GM21717 (cell line): ENCODE data around the gene MCF2L.

Experiments used
- ATAC-seq: cut with Tn5 transposase; IDR thresholded peaks from one replicate; pipeline ENCODE4 v1.9.1; 2021; ENCODE audit warnings: mild to moderate bottlenecking, moderate library complexity; ENCODE audit not compliant: unreplicated experiment

Gene MCF2L

GRCh38 chr13:112962911-112963625 lies 5.9 kb upstream of the MCF2L start:
- ATAC-seq = no peak

GRCh38 chr13:112963641-112964040 lies 5.4 kb upstream of the MCF2L start:
- ATAC-seq = no peak

- ATAC-seq = no peak
Measured at GRCh38 chr13:112964971-112965492, 4.0 kb upstream of the MCF2L start.

- no peak for ATAC-seq
Measured at GRCh38 chr13:112965573-112966115, 3.4 kb upstream of the MCF2L start.

- no peak for ATAC-seq
Measured at GRCh38 chr13:112966776-112967175, 2.2 kb upstream of the MCF2L start.

GRCh38 chr13:112967686-112968379 lies 1.2 kb upstream of the MCF2L start:
- no peak for ATAC-seq

GRCh38 chr13:112968380-112968909 lies 569 bp upstream of the MCF2L start:
- ATAC-seq = no peak

GRCh38 chr13:112969692-112970338 lies 801 bp downstream of the MCF2L start:
- no peak for ATAC-seq

GRCh38 chr13:112970552-112971287 lies 1.7 kb downstream of the MCF2L start:
- ATAC-seq = no peak

- ATAC-seq = no peak
Measured at GRCh38 chr13:112971288-112971643, 2.3 kb downstream of the MCF2L start.

- ATAC-seq = no peak
Measured at GRCh38 chr13:112972258-112972657, 3.2 kb downstream of the MCF2L start.

GRCh38 chr13:112972867-112973576 lies 4.0 kb downstream of the MCF2L start:
- no peak for ATAC-seq

GRCh38 chr13:112973577-112973951 lies 4.5 kb downstream of the MCF2L start:
- no peak for ATAC-seq

GRCh38 chr13:112974125-112974524 lies 5.1 kb downstream of the MCF2L start:
- ATAC-seq = no peak

- ATAC-seq = no peak
Measured at GRCh38 chr13:112974671-112975070, 5.7 kb downstream of the MCF2L start.

- no peak for ATAC-seq
Measured at GRCh38 chr13:112975401-112975939, 6.5 kb downstream of the MCF2L start.

- no peak for ATAC-seq
Measured at GRCh38 chr13:112976526-112976925, 7.5 kb downstream of the MCF2L start.

- no peak for ATAC-seq
Measured at GRCh38 chr13:112977091-112977490, 8.1 kb downstream of the MCF2L start.

- ATAC-seq = no peak
Measured at GRCh38 chr13:112977525-112977924, 8.5 kb downstream of the MCF2L start.
